Choroid plexus epithelial cell (primary cell): Measurements from ENCODE around the gene ZNF598.

Experiments
- DNase-seq: peaks from one replicate; pipeline ENCODE4 v3.0.0-alpha.2; 2010; ENCODE audit warnings: low read depth
- H3K4me3 ChIP-seq: 2 replicates; pipeline ENCODE4 v1.5.1; 2011; ENCODE audit warnings: low read depth, mild to moderate bottlenecking, control low read depth, low read length, moderate library complexity
- CTCF ChIP-seq: conservative IDR thresholded peaks from 2 replicates; pipeline ENCODE4 v1.5.1; 2011; ENCODE audit warnings: low read depth, mild to moderate bottlenecking, control low read depth, inconsistent platforms, low read length, moderate library complexity

ZNF598 gene

GRCh38 chr16:1981398-1981836 is 28.2 kb downstream of the ZNF598 start, which contains the start of gene NOXO1:
Gene NOXO1, minus strand, starts transcription at chr16:1981469. Its CDS starts 290 bp downstream, at chr16:1981179.
- DNase-seq, result no peak
- no peak within 1 kb of the TSS for H3K4me3 ChIP-seq
- no peak for TF ChIP-seq CTCF

- no peak for TF ChIP-seq CTCF
- no peak for DNase-seq
- no peak overlapping the region for H3K4me3 ChIP-seq
Measured at GRCh38 chr16:1980770-1981087, 28.9 kb downstream of the ZNF598 start.

- DNase-seq, result no peak
- no peak for TF ChIP-seq CTCF
- no peak overlapping the region for H3K4me3 ChIP-seq
Measured at GRCh38 chr16:1980030-1980769, 29.4 kb downstream of the ZNF598 start.

GRCh38 chr16:1979271-1980029 is 30.2 kb downstream of the ZNF598 start:
- no peak overlapping the region for H3K4me3 ChIP-seq
- no peak for TF ChIP-seq CTCF
- no peak for DNase-seq

- no peak overlapping the region for H3K4me3 ChIP-seq
- no peak for TF ChIP-seq CTCF
- no peak for DNase-seq
Measured at GRCh38 chr16:1978476-1979120, 31.0 kb downstream of the ZNF598 start.

- no peak overlapping the region for H3K4me3 ChIP-seq
Measured at GRCh38 chr16:1977875-1978268, 31.7 kb downstream of the ZNF598 start.

More at GRCh38 chr16:1977875-1978268, 31.7 kb downstream of the ZNF598 start:
- no peak for TF ChIP-seq CTCF
- no peak for DNase-seq
